IMR-90 (cell line): Measurements from ENCODE around the gene GPSM1. TPM values are rescaled to one million over a fixed set of nuclear protein-coding genes. Genes with fewer than 3 reads are reported as not detected.

Experiments
- ATAC-seq: fragments of 200-7000 bp; cut with Tn5 transposase; 2 replicates; pipeline ENCODE4 v1.9.1; 2020; ENCODE audit warnings: low read depth, mild to moderate bottlenecking, moderate library complexity
- BruUV-seq: library from RNA; stranded (reverse); fragments of 400-500 nt; replicated peaks from 2 replicates; lab custom pipeline; 2021; lab: Mats Ljungman, UMichigan
- CTCF ChIA-PET: fragments of 300-600 bp; formaldehyde crosslinking; extraction: SDS; loops from one replicate; lab custom pipeline; 2021; ENCODE audit warnings: antibody characterized with exemption; lab: Yijun Ruan, JAX
- POLR2A ChIA-PET: fragments of 300-600 bp; sonication (Branson Sonifier 250); formaldehyde crosslinking; loops from one replicate; lab custom pipeline; 2022; ENCODE audit warnings: antibody characterized with exemption; ENCODE audit not compliant: unreplicated experiment; lab: Charles Lee
- DNase-seq: peaks from one replicate; pipeline ENCODE4 v3.0.0; 2013
- H2AFZ ChIP-seq: replicated peaks from 2 replicates; pipeline ENCODE3; 2013; ENCODE audit warnings: low read length, mild to moderate bottlenecking; ENCODE audit not compliant: poor library complexity
- H2AK5ac ChIP-seq: 2 replicates; pipeline ENCODE4 v1.6.1; 2013; ENCODE audit warnings: low read depth, low read length, inconsistent platforms
- H2AK9ac ChIP-seq: replicated peaks from 2 replicates; pipeline ENCODE3; 2013; ENCODE audit warnings: mild to moderate bottlenecking, low read depth, low read length, moderate library complexity; ENCODE audit not compliant: poor library complexity
- H2BK120ac ChIP-seq: 2 replicates; pipeline ENCODE4 v1.6.1; 2013; ENCODE audit warnings: low read depth, low read length, inconsistent platforms
- H2BK15ac ChIP-seq: 3 replicates; pipeline ENCODE4 v1.6.1; 2013; ENCODE audit warnings: low read depth, low read length, inconsistent platforms
- H2BK20ac ChIP-seq: 2 replicates; pipeline ENCODE4 v1.6.1; 2013; ENCODE audit warnings: low read depth, mild to moderate bottlenecking, inconsistent platforms, low read length, moderate library complexity
- H2BK5ac ChIP-seq: 2 replicates; pipeline ENCODE4 v1.6.1; 2013; ENCODE audit warnings: mild to moderate bottlenecking, low read depth, low read length, inconsistent platforms; ENCODE audit not compliant: poor library complexity, severe bottlenecking
- H3K14ac ChIP-seq: replicated peaks from 2 replicates; pipeline ENCODE4 v1.6.1; 2013; ENCODE audit warnings: low read depth, low read length, inconsistent platforms
- H3K18ac ChIP-seq: 2 replicates; pipeline ENCODE4 v1.6.1; 2013; ENCODE audit warnings: low read depth, low read length, control low read depth
- H3K23ac ChIP-seq: 2 replicates; pipeline ENCODE4 v1.6.1; 2013; ENCODE audit warnings: low read depth, low read length, inconsistent platforms
- H3K27ac ChIP-seq: 2 replicates; pipeline ENCODE4 v1.5.1; 2013; ENCODE audit warnings: mild to moderate bottlenecking, control low read depth, low read length; ENCODE audit not compliant: insufficient read depth
- H3K27me3 ChIP-seq: 2 replicates; pipeline ENCODE4 v1.6.1; 2013; ENCODE audit warnings: low read length; ENCODE audit not compliant: control insufficient read depth, insufficient read depth
- H3K36me3 ChIP-seq: 2 replicates; pipeline ENCODE4 v1.6.1; 2013; ENCODE audit warnings: low read length, mixed read lengths; ENCODE audit not compliant: control insufficient read depth, insufficient read depth
- H3K4ac ChIP-seq: 2 replicates; pipeline ENCODE4 v1.6.1; 2013; ENCODE audit warnings: low read depth, low read length, inconsistent platforms
- H3K4me1 ChIP-seq: 2 replicates; pipeline ENCODE4 v1.6.1; 2013; ENCODE audit warnings: low read length, mixed read lengths; ENCODE audit not compliant: control insufficient read depth, insufficient read depth
- H3K4me2 ChIP-seq: 2 replicates; pipeline ENCODE4 v1.6.1; 2013; ENCODE audit warnings: low read depth, mild to moderate bottlenecking, control low read depth, low read length, moderate library complexity
- H3K4me3 ChIP-seq: 2 replicates; pipeline ENCODE4 v1.5.1; 2013; ENCODE audit warnings: low read depth, mild to moderate bottlenecking, control low read depth, low read length, moderate library complexity; ENCODE audit not compliant: insufficient read depth
- H3K56ac ChIP-seq: 2 replicates; pipeline ENCODE4 v1.6.1; 2013; ENCODE audit warnings: low read length, inconsistent platforms; ENCODE audit not compliant: insufficient read depth; ENCODE audit errors: extremely low read depth
- H3K79me1 ChIP-seq, 2 experiments: 2 replicates each; pipeline ENCODE4 v1.6.1; 2013; ENCODE audit warnings: low read length in 2 of 2, inconsistent platforms in 1 of 2, low read depth in 1 of 2
- H3K9ac ChIP-seq: 2 replicates; pipeline ENCODE4 v1.6.1; 2013; ENCODE audit warnings: low read depth, low read length, control low read depth
- H3K9me1 ChIP-seq: 2 replicates; pipeline ENCODE4 v1.6.1; 2013; ENCODE audit warnings: low read length, inconsistent platforms; ENCODE audit not compliant: insufficient read depth
- H3K9me3 ChIP-seq: 2 replicates; pipeline ENCODE4 v1.6.1; 2013; ENCODE audit warnings: low read length; ENCODE audit not compliant: control insufficient read depth, insufficient read depth
- H4K20me1 ChIP-seq: 2 replicates; pipeline ENCODE4 v1.6.1; 2013; ENCODE audit warnings: low read length, inconsistent platforms; ENCODE audit not compliant: insufficient read depth
- H4K5ac ChIP-seq: 2 replicates; pipeline ENCODE4 v1.6.1; 2013; ENCODE audit warnings: mild to moderate bottlenecking, low read depth, low read length, control low read depth
- H4K8ac ChIP-seq, 2 experiments: 2 replicates each; pipeline ENCODE4 v1.6.1; 2013; ENCODE audit warnings: low read depth in 2 of 2, low read length in 2 of 2, control low read depth in 1 of 2, inconsistent platforms in 1 of 2
- H4K91ac ChIP-seq: 2 replicates; pipeline ENCODE4 v1.6.1; 2013; ENCODE audit warnings: low read depth, low read length, inconsistent platforms; ENCODE audit not compliant: insufficient read depth
- BHLHE40 ChIP-seq: fragments of 150-350 bp; IDR thresholded peaks from 2 replicates; pipeline ENCODE4 v1.6.1; 2016; ENCODE audit warnings: mild to moderate bottlenecking, low read depth, low read length
- CEBPB ChIP-seq: IDR thresholded peaks from 2 replicates; pipeline ENCODE4 v1.6.1; 2012; ENCODE audit warnings: low read depth, low read length, improper control_type of control experiment
- CHD1 ChIP-seq: IDR thresholded peaks from 2 replicates; pipeline ENCODE4 v1.6.1; 2012; ENCODE audit warnings: low read depth, low read length, improper control_type of control experiment
- FOS ChIP-seq: fragments of 150-350 bp; IDR thresholded peaks from 2 replicates; pipeline ENCODE4 v1.6.1; 2016; ENCODE audit warnings: low read depth, low read length
- MAZ ChIP-seq: IDR thresholded peaks from 2 replicates; pipeline ENCODE4 v1.6.1; 2012; ENCODE audit warnings: low read depth, mild to moderate bottlenecking, low read length, improper control_type of control experiment, moderate library complexity, borderline replicate concordance
- MXI1 ChIP-seq: IDR thresholded peaks from 2 replicates; pipeline ENCODE4 v1.6.1; 2012; ENCODE audit warnings: low read depth, mild to moderate bottlenecking, low read length, moderate library complexity, borderline replicate concordance
- NFE2L2 ChIP-seq: fragments of 150-350 bp; IDR thresholded peaks from 2 replicates; pipeline ENCODE4 v1.6.1; 2016; ENCODE audit warnings: low read depth, mild to moderate bottlenecking, low read length
- POLR2A ChIP-seq: IDR thresholded peaks from 2 replicates; pipeline ENCODE4 v1.6.1; 2012; ENCODE audit warnings: mild to moderate bottlenecking, low read depth, low read length
- RAD21 ChIP-seq: IDR thresholded peaks from 2 replicates; pipeline ENCODE4 v1.6.1; 2012; ENCODE audit warnings: low read length, improper control_type of control experiment
- RCOR1 ChIP-seq: IDR thresholded peaks from 2 replicates; pipeline ENCODE4 v1.6.1; 2012; ENCODE audit warnings: mild to moderate bottlenecking, low read length, improper control_type of control experiment; ENCODE audit not compliant: insufficient replicate concordance
- RFX5 ChIP-seq: IDR thresholded peaks from 2 replicates; pipeline ENCODE4 v1.8.0; 2012; ENCODE audit warnings: low read depth, mild to moderate bottlenecking, low read length, moderate library complexity
- SMC3 ChIP-seq: fragments of 150-350 bp; IDR thresholded peaks from 2 replicates; pipeline ENCODE4 v1.6.1; 2016; ENCODE audit warnings: low read depth, mild to moderate bottlenecking, antibody characterized with exemption, low read length, moderate library complexity
- WGBS, 2 experiments: methylation state at CpG; one replicate each; pipeline versions ENCODE4 v1.1.5 to v1.1.7; 2013; ENCODE audit warnings: missing lambda C conversion rate in 2 of 2; ENCODE audit not compliant: insufficient read length in 1 of 2; ENCODE audit errors: extremely low coverage in 2 of 2; 5-methylcytosine and 5-hydroxymethylcytosine counted together
- dilution Hi-C: fragments of 300-500 bp; cut with HindIII; formaldehyde crosslinking; loops from one replicate; pipeline ENCODE4 v1.14.3; 2018; ENCODE audit warnings: low sequenced_read_pairs; ENCODE audit not compliant: unreplicated experiment
- in situ Hi-C: fragments of 300-500 bp; cut with MboI; formaldehyde crosslinking; loops from 3 replicates; pipeline ENCODE4 v1.14.3; 2019; ENCODE audit warnings: low sequenced_read_pairs, inconsistent platforms, mixed read lengths
- intact Hi-C: fragments of 100-400 bp; cut with micrococcal nuclease; formaldehyde crosslinking; loops from 2 replicates; pipeline ENCODE4 v1.10.0; 2022
- polyA plus RNA-seq, 3 experiments: library from polyadenylated mRNA; depleted of rRNA; stranded (reverse); fragments of >200 nt; gene quantifications; 2 replicates each; pipeline ENCODE4 v1.2.3, GENCODE V29; 2012; ENCODE audit warnings: low replicate concordance in 1 of 3
- total RNA-seq: library from RNA; depleted of rRNA; stranded (reverse); fragments of >200 nt; gene quantifications from 2 replicates; pipeline ENCODE4 v1.2.3, GENCODE V29; 2012
- TF ChIP-seq, protein P1 (sequence below): fragments of 150-350 bp; IDR thresholded peaks from 2 replicates; pipeline ENCODE4 v1.6.1; 2017; ENCODE audit warnings: mild to moderate bottlenecking, antibody characterized with exemption, low read length, low read depth
- TF ChIP-seq, protein P2 (sequence below): fragments of 150-350 bp; IDR thresholded peaks from 2 replicates; pipeline ENCODE4 v1.6.1; 2016; ENCODE audit warnings: low read depth, mild to moderate bottlenecking, low read length, moderate library complexity, borderline replicate concordance

Gene GPSM1
- total and polyA plus RNA-seq, 2 of the 4 experiments (the other 2 are of a cell fraction) = 28.7 to 71.2 TPM

- no peak overlapping the region for H2BK15ac ChIP-seq
- no peak for DNase-seq
- CTCF ChIA-PET = interaction anchor here (1.6 kb wide), 1 partner anchor 13 kb away, joined by 3 read pairs; no protein-coding TSS in a partner anchor
Observed at GRCh38 chr9:136386018-136386417, 58.7 kb downstream of the GPSM1 start.

More at GRCh38 chr9:136386018-136386417, 58.7 kb downstream of the GPSM1 start:
- Histone ChIP-seq H2BK20ac (no peak overlapping the region), H2BK5ac (no peak overlapping the region), H3K36me3 (peaks cover 71% of the 10 kb centered on the region), H3K4ac (no peak overlapping the region), H4K20me1 (no peaks in the 10 kb centered on the region), H3K9me1 (no peaks in the 10 kb centered on the region), H3K9ac (no peak overlapping the region), H3K4me1 (no peaks in the 10 kb centered on the region), H4K5ac (no peak overlapping the region), H2BK120ac (no peak overlapping the region), H3K79me1 (peaks cover 0 to 4% of the 10 kb centered on the region in 2 experiments; a peak in 2 of 4 replicates), H2AK9ac (no peak overlapping the region), H2AK5ac (no peak overlapping the region), H3K27ac (no peak overlapping the region), H2AFZ (no peak overlapping the region), H3K14ac (no peak overlapping the region), H3K27me3 (no peaks in the 10 kb centered on the region), H3K9me3 (no peaks in the 10 kb centered on the region), H3K4me2 (no peak overlapping the region), H3K23ac (no peak overlapping the region), H4K8ac (no peak overlapping the region), H3K56ac (no peak overlapping the region), H3K4me3 (no peak overlapping the region), H4K91ac (no peak overlapping the region), H3K18ac (no peak overlapping the region)
- BruUV-seq = TSS peak; percentile 76
- ATAC-seq = no peak
- TF ChIP-seq BHLHE40 (no peak), CHD1 (no peak), NFE2L2 (no peak), CEBPB (no peak), RCOR1 (no peak), FOS (no peak), SMC3 (no peak), RFX5 (no peak), MAZ (no peak), MXI1 (no peak), POLR2A (no peak), RAD21 (no peak)
- TF ChIP-seq, protein P1, sequence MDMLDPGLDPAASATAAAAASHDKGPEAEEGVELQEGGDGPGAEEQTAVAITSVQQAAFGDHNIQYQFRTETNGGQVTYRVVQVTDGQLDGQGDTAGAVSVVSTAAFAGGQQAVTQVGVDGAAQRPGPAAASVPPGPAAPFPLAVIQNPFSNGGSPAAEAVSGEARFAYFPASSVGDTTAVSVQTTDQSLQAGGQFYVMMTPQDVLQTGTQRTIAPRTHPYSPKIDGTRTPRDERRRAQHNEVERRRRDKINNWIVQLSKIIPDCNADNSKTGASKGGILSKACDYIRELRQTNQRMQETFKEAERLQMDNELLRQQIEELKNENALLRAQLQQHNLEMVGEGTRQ = no peak
- TF ChIP-seq, protein P2, sequence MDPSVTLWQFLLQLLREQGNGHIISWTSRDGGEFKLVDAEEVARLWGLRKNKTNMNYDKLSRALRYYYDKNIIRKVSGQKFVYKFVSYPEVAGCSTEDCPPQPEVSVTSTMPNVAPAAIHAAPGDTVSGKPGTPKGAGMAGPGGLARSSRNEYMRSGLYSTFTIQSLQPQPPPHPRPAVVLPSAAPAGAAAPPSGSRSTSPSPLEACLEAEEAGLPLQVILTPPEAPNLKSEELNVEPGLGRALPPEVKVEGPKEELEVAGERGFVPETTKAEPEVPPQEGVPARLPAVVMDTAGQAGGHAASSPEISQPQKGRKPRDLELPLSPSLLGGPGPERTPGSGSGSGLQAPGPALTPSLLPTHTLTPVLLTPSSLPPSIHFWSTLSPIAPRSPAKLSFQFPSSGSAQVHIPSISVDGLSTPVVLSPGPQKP = no peak
- in situ Hi-C loops = no loop called here
- intact Hi-C loops = no loop called here
- POLR2A ChIA-PET = no interaction called here
- dilution Hi-C loops = no loop called here
- 93% methylated on average over 8 of the region's 13 CpGs; no CpG with 5 or more reads in 1 of the 2 experiments for WGBS, 2 experiments
